Activated CD4-positive, alpha-beta T cell treated with anti-CD3 and anti-CD28 coated beads, Interleukin-10, Interleukin-2, amounts not matched to agents 100 ng/mL and 50 ng/mL, durations not matched to agents 16 hours and 8 hours (primary cell): ENCODE measurements around the gene CDC27.
"Not testable (repeated sequence)": the region's sequence is repeated elsewhere in the genome, so short reads cannot be mapped to it uniquely, and the experiment has no call there.

Experiments
- DNase-seq: peaks from one replicate; pipeline ENCODE4 v3.0.0-alpha.2; 2020

CDC27 gene, protein sequence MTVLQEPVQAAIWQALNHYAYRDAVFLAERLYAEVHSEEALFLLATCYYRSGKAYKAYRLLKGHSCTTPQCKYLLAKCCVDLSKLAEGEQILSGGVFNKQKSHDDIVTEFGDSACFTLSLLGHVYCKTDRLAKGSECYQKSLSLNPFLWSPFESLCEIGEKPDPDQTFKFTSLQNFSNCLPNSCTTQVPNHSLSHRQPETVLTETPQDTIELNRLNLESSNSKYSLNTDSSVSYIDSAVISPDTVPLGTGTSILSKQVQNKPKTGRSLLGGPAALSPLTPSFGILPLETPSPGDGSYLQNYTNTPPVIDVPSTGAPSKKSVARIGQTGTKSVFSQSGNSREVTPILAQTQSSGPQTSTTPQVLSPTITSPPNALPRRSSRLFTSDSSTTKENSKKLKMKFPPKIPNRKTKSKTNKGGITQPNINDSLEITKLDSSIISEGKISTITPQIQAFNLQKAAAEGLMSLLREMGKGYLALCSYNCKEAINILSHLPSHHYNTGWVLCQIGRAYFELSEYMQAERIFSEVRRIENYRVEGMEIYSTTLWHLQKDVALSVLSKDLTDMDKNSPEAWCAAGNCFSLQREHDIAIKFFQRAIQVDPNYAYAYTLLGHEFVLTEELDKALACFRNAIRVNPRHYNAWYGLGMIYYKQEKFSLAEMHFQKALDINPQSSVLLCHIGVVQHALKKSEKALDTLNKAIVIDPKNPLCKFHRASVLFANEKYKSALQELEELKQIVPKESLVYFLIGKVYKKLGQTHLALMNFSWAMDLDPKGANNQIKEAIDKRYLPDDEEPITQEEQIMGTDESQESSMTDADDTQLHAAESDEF

DNA sequence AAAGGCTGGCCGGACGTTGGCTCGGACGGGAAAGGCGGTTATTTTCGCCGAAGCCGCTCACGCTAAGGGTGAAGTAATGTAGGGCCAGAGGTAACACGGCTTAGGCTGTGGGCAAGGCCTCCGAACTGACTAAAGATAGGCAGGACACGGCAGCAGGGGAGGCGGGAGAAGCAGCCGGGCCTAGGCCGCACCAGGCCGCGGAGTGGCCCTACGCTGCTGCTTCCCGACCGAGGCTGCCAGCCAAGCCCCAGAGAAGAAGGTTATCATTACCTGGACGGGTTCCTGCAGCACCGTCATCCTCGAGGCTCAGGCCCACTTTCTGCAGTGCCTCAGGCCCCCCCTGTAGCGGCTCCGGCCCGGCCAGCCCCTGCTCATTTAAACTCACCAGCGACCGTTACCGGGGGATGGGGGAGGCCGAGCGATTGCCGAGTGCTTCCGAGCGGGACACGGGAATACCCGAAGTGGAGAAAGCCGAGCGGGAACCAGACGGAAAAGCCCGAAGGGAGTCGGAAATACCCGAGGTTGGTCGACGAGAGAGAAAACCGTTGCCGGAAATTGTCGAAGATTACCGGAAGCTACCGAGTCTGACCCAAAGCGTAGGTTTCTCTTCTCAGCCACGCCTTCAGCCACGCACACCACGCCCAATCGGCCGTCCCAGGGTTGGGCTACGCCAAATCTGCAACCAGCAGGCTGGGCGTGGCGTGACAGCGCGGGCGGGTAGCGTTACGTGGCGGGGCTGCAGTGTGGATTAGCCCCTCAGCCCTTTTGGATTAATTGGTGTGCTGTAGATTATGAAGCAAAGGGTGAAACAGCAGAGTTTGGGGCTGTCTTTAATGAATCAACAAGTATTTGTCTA is at the start of gene CDC27:
CDC27 (minus strand) TSS at position 420 of the 856 bp plus-strand sequence; CDS start at position 297, 123 bp downstream.
- peak; percentile 99 for DNase-seq

DNA sequence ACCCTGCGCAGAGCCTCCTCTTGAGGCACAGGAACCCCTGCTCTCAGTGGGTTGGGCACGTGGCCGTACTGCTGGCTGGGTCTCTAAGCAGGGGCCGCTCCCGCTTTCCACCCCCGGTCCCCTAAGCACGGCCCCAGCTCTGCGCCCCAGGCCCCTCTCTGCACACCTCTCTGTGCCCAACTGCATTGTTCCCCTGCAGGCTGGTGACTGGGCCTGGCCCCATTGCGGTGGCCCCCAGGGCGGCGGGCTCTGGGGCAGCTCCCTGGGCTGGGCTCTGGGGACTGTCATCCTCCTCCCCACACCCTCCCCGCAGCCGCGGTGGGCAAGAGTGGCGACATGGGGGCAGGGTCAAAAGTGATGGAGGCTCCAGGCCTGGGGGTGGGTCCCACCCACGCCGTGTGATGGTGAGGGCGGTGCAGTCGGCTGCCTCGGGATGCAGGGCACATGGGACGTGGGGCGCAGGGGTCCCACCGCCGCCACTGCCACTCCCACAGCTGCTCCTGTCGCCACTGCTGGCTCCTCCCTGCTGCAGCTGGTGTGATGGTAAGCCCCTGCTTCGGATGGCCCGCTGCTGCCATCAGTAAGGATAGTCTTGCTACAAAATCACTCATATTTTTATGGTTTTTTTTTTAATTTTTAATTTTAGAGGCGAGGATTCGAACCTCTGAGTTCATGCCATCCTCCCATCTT is 49.4 kb upstream of the CDC27 start:
- DNase-seq: no peak

DNA sequence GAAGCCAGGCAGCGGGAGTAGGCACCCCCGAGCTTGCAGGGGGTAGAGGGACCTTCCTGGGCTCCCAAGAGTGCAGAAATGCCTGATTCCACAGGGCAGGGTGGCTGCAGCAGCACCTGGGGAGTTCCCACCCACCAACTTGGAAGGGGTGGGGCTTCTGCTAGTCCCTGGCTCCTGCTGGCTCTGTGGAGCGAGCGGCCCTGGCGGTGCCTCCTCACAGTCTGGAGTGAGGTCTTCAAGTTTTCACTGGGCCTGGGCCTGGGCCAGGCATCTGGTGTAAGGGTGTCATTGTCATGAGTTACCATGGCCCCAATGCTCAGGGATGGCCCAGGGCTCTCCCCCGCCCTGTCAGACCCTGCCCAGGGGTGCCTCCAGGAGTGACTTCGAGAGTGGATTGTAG is 48.7 kb upstream of the CDC27 start:
- DNase-seq: no peak

DNA sequence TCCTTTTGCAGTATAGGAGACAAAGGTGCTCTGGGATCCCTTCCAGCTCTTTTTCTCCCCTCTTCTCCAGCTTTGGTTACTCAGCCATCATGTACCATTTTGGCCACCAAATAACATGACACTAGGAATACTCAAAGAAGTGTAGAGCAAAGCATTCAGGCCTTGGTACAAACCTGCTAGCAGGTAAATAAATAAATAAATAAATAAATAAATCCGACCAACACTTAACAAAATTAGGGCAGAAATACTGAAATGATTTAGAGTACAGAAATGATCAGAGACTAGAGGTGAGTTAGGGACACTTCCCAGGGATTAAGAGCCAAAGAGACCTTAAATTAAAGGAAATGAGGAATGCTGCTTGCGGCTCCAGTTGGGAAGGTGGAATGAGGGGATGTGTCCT is 46.8 kb upstream of the CDC27 start:
- no peak for DNase-seq

DNA sequence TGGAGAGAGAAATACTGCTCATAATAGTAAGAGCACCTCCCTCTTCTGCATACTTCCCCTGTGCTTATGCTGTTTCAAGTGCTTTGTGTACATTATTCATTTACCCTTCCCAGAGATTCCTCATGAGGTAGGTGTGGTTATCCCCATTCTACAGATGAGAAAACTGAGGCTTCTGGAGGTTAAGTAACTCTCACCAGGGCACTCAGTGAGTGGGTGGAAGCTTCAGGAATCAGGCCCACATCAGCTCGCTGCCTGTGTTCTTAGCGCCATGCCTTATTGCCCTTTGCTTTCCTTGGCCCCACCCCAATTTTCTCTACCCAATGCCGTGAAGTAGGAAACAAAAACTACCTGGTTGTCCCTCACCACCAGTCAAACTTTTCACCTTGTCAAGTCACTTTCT is 46.4 kb upstream of the CDC27 start:
- DNase-seq: no peak

DNA sequence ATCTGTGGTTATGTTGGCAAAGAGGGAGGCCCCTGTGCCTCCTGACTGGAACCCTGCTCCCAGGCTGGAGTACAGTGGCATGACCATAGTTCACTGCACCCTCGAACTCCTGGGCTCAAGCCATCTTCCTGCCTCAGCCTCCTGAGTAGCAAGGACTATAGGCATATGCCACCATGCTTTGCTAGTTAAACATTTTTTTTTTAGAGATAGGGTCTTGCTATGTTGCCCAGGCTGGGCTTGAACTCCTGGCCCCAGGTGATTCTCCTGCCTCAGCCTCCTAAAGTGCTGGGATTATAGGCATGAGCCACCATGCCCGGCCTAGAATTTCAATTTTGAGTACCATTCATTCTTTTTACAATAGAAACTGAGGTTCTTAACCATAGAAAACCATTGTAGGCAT is 43.4 kb upstream of the CDC27 start:
- DNase-seq: no peak

DNA sequence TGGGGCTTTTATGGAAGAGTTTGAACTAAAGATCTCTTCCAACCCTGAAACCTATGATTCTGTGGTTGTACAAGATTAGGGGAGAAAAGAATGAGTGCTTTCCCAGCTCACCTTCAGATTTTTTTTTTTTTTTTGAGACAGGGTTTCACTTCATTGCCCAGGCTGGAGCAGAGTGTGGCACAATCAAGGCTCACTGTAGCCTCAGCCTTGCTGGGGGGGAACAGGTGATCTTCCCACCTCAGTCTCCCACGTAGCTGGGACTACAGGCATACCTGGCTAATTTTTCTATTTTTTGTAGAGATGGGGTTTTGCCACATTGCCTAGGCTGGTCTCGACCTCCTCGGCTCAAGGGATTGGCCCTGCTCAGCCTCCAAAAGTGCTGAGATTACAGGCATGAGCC is 42.8 kb upstream of the CDC27 start:
- no peak for DNase-seq

DNA sequence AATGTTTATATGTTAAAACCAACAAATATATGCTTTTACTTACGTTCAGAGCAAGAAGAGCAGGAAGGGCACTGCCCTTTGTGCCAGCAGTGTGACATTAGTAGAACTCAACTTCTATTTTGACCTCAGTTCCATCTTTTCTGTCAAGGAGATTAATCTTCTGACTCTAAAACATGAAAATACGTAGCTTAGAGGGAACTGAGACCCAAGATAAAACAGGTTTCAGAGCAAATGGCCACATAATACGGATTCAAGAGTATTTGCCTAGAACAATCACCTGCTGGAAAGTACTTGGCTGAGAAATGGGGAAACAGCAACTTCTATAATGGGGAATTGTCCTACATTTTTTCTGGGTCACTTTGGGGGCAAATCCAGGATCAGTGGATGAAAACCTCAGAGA is 42.2 kb upstream of the CDC27 start:
- no peak for DNase-seq

DNA sequence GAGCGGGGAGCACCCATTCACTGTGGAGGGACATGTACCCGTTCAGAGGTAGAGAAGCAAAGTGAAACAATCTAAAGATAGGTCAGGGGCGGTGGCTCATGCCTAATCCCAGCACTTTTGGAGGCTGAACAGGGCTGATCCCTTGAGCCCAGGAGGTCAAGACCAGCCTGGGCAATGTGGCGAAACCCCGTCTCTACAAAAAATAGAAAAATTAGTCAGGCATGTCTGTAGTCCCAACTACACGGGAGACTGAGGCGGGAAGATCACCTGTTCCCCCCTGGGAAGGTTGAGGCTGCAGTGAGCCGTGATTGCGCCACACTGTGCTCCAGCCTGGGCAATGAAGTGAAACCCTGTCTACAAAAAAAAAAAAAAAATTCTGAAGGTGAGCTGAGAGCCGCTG is 41.8 kb upstream of the CDC27 start:
- DNase-seq: no peak

DNA sequence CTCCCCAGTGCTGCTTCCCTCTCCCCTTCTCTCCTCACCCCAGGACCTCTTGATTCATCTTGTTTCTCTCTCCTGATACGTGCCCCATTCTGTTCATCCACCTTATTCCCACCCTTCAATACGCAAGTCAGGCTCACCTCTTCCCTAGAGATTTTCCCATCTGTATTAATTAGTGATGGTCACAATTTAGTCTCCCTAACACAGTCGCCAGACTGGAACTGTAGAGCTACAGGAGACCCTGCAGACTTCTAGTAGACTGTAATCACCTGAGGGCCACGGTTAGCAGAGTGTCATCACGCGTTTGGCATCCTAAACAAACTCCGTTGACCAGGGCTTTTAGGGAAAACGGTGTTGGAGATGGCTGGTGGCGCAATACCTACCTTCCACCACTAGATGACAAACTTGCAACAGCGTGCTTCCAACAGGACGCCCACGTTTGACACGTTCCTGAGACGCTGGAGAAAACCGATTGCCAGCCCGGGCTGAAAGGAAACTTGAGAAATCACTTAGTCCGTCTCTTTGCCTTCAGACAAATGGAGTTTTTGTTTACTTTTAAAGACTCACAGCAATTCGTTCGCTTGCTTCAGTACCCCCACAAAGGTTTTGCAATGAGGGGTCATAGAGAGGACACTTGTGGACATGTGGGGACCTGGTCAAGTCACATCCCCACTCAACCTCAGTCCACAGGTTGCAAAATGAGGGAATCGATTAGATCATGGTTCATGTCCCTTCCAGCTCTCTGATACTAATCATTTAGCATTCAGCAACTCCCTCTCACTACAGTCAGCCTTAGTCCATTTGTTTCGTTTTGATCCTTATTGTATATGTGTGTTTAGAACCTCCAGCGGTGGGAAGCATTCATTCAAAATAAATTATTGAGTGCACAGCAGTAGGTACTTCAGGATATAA is 40.7 kb upstream of the CDC27 start:
- DNase-seq: peak; percentile 84

DNA sequence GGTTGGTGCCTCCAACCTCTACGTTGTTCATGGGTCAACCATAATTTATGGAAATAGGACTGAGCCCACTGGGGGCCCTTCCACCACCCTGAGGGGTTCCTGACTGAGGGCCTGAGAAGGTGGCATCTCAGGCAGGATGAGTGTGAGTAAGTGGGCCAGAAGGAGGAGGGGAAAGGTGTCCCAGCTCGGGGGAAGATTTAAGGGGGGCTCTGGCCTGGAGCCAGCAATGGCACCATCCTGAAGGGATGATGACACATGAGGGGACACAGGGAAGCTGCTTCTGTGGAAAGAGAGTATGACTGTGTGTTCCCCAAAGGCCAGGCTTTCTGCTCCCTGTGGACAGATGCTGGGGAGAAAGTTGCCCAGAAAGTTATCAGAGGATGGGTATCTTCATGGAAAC is 38.8 kb upstream of the CDC27 start:
- DNase-seq: no peak

DNA sequence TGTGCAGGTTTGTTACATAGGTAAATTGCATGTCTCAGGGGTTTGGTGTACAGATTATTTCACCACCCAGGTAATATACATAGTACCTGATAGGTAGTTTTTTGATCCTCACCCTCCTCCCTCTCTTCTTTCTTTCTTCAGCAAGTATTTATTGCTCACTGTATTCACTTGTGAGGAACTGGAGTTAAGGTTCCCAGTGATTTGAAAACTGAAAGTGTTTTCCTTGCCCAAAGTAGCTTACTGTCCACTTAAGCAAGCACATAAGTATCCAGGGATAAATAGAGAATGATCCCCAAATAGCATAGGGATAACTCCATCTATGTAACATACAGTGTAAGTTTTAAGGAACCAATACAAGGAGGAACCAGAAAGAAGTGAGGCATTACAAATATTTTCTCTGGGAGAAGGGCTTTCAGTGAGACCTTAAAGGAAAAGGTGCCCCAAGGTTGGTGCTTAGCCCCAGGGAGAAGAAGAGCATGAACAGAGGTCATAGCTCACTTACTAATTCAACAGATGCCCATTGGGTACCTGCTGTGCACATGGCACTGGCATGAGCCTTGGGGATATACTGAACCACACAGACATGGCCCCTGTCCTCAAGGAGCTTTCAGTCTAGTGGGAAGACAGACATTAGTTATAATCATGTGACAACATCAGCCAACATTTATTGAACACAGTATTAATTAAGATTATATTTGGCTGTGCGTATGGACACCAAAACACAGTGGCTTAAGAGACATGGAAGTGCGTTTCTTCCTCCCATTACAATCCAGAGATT is 37.0 kb upstream of the CDC27 start:
- DNase-seq: no peak

DNA sequence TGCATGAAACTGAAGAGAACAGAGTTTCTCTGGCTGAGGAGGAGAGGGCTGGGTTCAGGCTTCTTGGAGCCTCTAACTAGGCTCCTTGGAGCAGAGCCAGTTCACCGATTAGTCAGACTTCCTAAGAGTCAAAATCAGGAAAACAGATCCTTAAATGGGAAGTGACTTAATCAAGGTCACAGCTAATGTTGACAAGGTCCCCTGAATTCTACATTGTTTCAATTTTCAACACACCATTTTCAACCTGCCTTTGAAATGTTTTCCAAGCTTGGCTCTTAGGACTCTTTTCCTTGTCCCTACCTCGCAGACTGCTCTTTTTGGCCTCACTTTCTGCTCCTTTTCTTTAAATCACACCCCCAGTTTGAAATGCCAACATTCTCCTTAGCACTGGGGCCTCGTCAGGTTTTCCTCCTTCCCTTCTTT is 36.4 kb upstream of the CDC27 start:
- DNase-seq: no peak

DNA sequence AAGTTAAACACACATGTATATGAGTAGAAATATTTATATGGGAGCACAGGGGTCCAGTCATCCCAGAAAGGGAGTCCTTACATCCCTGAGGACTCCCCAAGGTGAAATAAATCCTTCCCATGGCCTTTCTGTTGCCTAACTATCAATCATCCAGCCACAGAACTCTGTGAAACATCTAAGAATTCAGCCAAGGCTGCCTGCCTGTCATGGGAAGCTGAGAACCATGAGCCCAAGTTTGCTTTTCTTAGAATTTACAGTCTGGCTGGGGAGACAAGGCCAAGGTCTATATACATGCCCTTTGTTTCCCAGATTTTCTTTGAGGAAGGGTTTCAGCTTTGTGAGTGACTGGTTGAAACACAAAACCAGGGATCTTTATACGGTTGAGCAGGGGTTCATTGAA is 35.9 kb upstream of the CDC27 start:
- DNase-seq: no peak

DNA sequence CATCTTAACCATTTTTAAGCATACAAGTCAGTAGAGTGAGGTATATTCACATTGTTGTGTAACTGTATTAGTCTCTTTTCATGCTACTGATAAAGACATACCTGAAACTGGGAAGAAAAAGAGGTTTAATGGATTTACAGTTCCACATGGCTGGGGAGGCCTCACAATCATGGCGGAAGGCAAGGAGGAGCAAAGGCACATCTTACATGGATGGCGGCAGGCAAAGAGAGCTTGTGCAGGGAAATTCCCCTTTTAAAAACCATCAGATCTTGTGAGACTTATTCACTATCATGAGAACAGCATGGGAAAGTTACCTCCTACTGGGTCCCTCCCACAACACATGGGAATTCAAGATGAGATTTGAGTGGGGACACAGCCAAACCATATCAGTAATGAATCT is 35.0 kb upstream of the CDC27 start:
- not testable (repeated sequence) for DNase-seq

DNA sequence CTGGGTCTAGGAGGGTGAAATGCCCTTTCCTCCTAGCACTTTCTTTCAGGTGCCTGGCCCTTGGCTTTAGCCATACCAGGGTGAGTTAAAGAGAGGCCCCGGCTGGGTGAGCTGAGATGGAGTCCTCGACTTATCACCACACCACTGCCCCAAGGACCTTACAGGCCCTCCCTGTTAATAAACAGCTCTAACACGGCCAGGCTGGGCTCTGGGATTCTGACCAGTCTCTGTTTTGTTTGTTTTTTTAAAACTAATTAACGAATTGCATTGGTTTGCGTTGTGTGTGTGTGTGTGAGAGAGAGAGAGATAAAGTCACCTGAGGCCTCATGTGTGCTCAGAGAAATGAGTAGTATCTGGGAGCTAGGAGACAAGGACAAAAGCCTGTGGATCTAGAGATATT is 34.4 kb upstream of the CDC27 start:
- DNase-seq: no peak

DNA sequence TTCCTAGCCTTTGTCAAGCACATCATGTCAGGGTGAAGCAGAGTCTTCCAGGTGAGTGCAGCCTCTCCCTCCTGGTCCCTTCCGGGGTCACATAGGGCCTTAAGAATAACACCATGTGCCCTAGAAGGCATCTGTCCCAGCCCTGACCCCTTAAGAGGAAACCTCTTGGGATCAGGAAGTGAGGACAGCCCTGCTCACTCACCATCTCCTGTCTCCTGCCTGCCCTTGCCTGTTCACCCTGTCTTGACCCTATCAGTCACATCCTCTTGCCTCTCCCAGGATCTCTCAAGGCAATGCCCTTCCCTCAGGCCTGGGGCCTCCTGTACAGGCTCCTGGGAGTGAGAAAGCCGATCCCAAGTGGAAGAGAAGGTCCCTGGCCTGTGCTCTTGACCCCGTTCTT is 33.9 kb upstream of the CDC27 start:
- DNase-seq: no peak

DNA sequence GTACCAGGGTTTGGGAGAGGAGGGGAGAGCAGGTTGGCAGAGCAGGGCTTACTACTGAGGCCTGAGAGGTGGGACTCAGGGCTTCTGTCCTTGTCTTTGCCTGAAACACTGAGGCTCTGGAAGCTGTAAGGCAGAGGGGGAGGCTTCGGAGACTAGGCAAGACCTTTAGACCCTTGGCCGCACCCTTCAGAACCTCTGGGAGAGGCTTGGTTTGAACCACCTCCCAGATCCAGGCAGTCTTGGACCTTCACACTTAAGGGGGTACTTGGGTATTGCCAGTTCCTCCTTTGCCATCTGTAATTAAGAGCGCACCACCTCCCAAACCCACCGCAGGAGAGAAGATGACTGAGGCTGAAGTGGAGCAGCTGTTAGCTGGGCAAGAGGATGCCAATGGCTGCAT is 33.0 kb upstream of the CDC27 start:
- no peak for DNase-seq

DNA sequence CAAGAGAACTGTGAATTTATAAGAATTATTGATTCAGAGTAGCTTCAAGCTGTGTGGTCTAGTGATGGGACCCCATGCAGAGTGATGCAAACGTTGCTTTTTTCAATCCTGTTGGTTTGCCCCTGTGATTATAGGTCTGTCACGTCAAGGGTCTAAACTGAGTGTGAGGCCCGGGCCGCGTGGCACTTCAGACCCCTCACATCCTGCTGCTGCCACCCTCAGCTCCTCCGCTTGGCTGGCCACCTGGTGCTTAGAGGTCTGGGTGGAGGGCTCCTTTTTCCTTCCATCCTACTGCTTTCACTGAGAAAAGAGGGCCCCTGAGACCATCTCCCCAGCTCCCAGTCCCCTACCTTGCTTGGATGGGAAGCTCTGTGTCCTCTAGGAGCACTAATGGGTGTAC is 32.1 kb upstream of the CDC27 start:
- no peak for DNase-seq

DNA sequence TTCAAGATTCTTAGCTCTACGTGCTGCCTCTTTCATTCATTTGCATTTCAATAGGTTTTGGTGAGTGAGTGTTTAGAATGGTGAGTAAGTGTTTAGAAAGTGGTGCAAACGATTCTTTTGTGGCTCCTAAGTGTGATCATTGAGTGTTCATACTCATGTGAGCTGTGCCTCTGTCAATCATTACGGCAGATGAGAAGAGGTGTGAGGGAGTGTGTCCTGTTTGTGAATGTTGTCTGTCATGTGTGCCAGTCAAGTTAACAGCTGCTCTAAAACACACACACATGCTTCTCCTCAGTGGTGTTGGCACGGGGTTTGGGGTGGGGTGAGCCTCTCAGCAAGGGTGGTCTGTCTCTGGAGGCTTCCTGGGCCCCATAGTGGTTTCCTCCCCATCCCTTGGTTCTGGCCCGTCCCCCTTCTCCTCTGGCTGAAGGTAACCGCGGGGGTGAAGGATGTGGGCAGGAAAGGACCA is 31.5 kb upstream of the CDC27 start:
- peak; percentile 52 for DNase-seq
